Measurements from ENCODE around the gene SETD4.

The SETD4 gene

GRCh38 chr21:36044056-36044455 lies 16.3 kb downstream of the SETD4 start:
- DNase-seq: no peak

DNA sequence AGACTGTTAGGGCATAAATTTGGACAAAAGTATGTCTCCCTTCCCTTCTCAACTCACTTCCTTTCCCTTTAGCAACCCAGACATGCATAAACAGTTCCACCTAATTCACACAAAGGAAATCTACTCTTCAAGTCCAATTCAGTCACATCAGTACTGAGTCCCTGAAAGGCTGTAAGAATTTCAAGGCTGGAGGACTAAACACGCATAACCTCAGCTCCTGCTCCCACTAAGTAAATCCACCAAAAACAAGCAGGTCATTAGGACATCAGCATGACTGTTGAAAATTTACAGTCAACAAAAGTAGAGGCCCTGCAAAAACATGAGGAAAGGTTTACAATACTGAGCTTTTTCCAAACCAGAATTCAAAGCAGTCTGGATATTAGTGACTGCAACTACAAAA lies 18.4 kb downstream of the SETD4 start:
- DNase-seq: no peak

DNA sequence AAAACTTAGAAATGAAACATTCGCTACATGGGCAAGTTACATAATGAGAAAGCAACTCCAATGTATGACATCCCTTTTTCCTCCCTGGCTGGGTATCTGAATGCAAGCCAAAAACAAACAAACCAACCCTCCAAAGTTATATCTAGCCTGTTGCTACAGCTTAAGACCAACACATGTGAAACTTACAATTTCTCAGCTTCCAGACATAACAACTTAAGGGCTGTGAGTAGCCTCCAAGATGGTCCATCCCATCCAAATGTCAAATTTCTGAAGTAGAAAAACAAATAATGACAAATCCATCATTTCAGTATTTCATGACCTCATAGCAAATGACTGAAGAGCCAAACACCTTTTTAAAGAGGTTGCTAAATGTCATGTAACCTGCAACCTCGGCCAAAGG lies 19.9 kb downstream of the SETD4 start:
- DNase-seq: no peak

GRCh38 chr21:36039861-36040260 lies 20.5 kb downstream of the SETD4 start:
- DNase-seq: no peak

- no peak for DNase-seq
Observed at GRCh38 chr21:36038701-36039497, 21.4 kb downstream of the SETD4 start.

DNA sequence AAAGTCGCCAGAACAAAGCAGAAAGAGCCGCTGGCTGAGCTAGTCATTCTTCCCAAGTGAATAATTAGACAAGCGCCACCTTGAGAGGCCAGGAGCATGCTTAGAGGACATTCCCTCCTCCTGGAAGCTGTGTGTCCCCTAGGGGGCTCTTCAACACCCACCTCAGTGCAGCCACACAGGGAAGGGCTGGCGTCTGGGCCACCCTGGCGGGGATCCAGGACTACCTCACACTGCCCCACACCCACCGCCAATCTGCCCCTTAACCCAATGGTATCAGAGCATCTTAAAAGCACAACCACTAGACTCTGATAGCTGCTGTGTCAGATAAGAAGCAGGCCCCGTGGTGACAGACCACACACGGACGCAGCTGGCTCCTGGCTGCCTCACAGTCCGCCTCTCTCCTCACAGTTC lies 24.9 kb downstream of the SETD4 start:
- no peak for DNase-seq

- DNase-seq: no peak
Observed at GRCh38 chr21:36034211-36034913, 26.0 kb downstream of the SETD4 start.

DNA sequence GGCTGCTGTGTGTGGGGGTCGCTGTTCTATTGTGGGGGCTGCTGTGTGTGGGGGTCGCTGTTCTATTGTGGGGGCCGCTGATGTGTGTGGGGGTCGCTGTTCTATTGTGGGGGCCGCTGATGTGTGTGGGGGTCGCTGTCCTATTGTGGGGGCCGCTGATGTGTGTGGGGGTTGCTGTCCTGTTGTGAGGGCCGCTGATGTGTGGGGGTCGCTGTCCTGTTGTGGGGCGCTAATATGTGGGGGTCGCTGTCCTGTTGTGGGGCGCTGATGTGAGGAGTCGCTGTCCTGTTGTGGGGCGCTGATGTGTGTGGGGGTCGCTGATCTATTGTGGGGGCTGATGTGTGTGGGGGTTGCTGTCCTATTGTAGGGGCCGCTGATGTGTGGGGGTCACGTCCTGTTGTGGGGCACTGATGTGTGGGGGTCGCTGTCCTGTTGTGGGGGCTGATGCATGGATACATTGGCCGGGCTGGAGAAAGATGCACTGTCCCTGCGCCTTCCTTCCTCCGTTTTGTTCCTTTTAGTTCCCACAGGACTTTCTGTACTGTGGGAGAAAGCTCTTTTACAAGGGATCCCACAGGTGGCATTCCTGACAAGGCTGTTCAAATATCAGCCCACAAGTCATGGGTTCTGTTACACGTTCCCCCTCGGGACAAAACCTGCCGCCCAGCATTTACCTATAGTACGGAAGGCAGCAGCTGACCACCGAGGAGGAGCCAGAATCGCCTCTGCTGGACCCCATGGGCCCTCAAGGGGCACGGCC lies 27.5 kb downstream of the SETD4 start:
- no peak for DNase-seq

DNA sequence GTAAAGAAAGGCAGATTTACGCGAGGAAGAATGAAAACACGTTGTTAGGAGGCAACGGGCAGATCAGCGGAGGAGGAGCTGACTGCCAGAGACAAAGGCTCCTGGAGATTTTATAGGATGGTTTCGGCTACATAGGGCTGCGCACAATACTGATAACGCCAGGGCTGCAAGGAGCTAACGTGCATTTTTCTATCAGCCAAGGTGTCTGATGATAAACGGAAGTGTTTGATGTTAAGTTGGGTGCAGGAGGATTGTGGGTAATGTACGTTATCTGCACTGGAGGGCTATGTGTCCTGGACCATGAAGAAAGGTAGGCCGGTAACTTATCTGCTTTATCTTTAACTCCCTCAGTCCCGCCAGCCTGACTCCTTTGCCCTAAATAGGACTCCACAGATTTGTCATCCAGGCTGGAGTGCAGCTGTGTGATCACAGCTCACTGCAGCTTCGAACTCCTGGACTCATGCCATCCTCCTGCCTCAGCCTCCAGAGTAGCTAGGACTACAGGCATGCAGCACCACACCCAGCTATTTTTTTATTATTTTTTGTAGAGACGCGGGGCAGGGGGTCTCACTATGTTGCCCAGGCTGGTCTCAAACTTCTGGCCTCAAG lies 29.6 kb downstream of the SETD4 start:
- DNase-seq: no peak

- DNase-seq: no peak
Observed at GRCh38 chr21:36029309-36029708, 31.0 kb downstream of the SETD4 start.

- DNase-seq: peak; percentile 50
Observed at GRCh38 chr21:36028127-36029069, 31.9 kb downstream of the SETD4 start.

- no peak for DNase-seq
Observed at GRCh38 chr21:36027347-36027746, 33.0 kb downstream of the SETD4 start.

DNA sequence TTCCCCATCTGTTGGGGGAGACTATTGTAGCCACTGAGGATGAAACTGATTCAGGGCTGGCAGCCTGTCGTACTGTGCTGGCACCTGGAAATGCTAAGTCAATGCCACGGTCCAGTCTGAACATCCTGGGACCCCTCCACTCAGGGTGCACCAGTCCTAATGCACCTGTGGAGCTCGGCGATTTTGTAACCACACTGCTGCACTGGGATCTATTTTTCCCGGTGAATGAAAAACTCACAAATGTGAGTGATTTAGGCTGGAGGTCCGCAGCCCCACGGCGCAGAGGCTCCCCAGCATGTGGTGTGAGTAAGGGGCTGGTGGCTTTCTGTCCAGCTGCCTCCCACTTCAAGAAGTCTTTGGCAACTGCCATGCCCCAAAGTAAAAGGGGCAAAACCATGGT lies 35.5 kb downstream of the SETD4 start:
- no peak for DNase-seq

- DNase-seq: no peak
Observed at GRCh38 chr21:36023092-36023480, 37.2 kb downstream of the SETD4 start.

DNA sequence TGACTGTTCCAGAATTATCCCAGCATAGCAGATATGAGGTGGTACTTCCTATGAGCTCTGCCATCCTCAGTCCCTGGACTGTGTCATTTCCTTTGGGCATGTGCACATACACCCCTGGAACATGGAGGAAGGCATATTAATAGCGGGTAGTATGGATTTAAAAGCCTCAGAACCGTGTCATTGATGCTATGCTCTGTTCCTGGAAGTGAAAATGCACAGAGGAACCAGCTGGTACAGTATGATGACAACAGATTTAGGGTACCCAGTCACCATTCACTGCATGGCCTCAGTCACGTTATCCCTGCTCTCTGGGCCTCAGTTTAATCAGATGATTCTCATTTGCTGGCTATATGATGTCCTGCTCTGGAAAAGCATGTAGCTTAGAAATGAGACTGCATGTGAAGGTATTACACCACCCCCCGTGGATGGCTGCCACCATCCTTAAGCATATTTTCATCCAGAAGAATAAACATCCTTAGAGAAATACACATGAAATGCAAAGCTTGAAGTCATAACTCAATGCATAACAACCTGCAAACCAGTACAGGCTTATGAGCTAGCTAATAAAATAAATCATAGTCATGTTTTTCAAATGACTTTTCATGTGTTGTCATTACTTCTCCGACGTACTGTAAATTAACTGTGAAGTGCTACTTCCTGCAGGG lies 37.8 kb downstream of the SETD4 start:
- no peak for DNase-seq

DNA sequence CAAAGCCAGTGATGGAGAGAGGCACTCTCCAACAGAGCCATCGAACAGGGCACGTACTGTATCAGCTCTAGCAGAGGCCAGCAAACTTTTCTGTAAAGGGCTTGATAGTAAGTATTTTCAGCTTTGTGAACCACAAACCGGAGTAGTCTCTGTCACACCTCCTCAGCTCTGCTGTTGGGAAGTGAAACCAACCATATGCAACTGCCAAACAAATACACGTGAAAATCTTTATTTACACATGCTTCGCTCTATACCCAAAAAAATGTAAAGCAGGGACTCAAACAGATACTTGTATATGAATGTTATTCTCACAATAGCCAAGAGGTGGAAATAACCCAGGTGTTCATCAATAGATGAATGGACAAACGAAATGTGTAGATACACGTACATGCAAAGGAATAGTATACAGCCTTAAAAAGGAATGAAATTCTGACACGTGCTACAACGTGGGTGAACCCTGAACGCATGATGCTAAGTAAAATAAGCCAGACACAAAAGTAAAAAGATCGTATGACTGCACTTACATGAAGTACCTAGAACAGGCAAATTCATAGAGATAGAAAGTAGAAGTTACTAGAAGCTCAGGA lies 39.0 kb downstream of the SETD4 start:
- DNase-seq: no peak

- no peak for DNase-seq
Observed at GRCh38 chr21:36015045-36015444, 45.3 kb downstream of the SETD4 start.

DNA sequence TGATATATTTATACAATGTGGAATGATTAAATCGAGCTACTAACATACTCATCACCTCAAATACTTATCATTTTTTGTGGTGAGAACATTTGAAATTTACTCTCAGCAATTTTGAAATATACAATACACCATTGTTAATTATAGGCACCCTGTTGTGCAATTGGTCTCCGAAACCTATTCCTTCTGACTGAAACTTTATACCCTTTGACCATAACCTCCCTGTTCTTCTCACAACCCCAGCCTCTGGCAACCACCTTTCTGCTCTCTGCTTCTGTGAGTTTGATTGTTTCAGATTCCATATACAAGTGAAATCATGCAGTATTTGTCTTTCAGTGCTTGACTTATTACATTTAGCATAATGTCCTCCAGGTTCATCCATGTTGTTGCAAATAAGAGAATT lies 49.5 kb downstream of the SETD4 start:
- DNase-seq: no peak

GRCh38 chr21:36008505-36008904 lies 51.8 kb downstream of the SETD4 start:
- no peak for DNase-seq

GRCh38 chr21:36005879-36006400 lies 54.4 kb downstream of the SETD4 start:
- no peak for DNase-seq

GRCh38 chr21:36005018-36005417 lies 55.3 kb downstream of the SETD4 start:
- no peak for DNase-seq

Measured in effector CD4-positive, alpha-beta T cell (primary cell).